ENCODE data around the gene LACTBL1.
"Not testable (repeated sequence)": the region's sequence is repeated elsewhere in the genome, so short reads cannot be mapped to it uniquely, and the experiment has no call there.

LACTBL1 gene

DNA sequence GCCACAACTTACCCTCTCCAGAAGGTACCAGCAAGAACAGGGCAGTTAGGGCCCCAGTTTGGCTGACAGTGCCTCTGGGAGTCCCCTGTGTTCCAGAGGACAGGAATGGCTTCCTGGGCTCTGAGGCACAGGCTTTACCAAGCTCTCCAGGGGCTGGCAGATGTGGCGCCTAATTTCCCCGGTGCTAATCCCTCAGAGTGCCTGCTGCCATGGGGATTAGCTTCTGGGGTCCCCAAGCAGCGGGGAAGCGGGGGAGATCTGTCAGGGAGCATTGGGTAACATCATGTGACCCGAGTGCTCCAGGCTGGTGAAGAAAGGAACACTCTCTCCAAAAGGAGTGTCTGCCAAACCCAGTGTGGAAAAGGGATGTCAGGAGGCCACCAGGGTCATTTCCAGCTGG lies at the start of gene LACTBL1:
LACTBL1 (minus strand) TSS at position 107 of the 400 bp plus-strand sequence. CDS start 550 bp downstream, outside the sequence.
- no peak for DNase-seq

- DNase-seq: no peak
Measured at GRCh38 chr1:23021834-23022233, 49.2 kb upstream of the LACTBL1 start.

- peak; percentile 29 for DNase-seq
Measured at GRCh38 chr1:23020706-23021405, 48.2 kb upstream of the LACTBL1 start.

GRCh38 chr1:23019863-23020625 lies 47.4 kb upstream of the LACTBL1 start:
- DNase-seq: peak; percentile 45

DNA sequence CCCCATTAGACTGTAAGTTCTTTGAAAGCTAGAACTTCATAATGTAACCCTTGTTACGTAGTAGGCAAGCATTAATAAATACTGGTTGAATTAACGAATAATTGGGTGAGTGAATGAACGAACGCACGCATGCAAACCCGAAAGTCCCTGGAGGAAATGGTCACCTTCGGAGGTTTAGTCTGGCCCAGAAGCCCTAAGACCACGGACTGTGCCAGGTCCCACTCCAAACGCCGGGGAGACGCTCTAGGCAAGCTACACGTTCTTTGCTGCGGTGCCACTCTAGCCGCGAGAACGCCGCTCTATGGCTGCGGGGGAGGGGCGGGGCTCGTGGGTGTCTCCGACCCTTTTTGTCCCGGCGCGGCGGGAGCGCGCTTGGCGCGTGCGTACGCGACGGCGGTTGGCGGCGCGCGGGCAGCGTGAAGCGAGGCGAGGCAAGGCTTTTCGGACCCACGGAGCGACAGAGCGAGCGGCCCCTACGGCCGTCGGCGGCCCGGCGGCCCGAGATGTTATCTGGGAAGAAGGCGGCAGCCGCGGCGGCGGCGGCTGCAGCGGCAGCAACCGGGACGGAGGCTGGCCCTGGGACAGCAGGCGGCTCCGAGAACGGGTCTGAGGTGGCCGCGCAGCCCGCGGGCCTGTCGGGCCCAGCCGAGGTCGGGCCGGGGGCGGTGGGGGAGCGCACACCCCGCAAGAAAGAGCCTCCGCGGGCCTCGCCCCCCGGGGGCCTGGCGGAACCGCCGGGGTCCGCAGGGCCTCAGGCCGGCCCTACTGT lies 46.6 kb upstream of the LACTBL1 start, which contains the start of gene KDM1A:
KDM1A (plus strand) TSS at position 375 of the 769 bp plus-strand sequence; CDS start at position 504, 129 bp downstream.
- peak; percentile 98 for DNase-seq

DNA sequence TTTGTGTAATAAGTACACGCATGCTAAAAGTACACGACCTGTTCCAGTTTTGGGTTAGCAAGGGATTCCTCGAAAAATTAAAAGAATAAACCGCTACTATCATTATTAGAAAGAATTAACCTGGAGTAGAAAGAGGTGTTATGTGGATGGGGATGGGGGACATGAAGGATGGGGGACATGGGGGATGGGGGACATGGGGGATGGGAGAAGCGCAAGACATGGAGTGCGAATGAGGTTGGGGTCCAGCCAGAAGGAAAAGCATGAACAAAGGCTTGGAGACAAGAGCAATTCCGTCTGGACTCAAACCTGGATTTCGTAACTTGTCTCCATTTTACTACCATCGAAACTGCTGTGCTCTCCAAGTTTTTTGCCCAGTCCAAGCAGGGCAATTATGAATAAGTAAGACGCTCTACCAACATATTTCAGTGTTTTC lies 46.0 kb upstream of the LACTBL1 start:
- no peak for DNase-seq

- no peak for DNase-seq
Measured at GRCh38 chr1:23013657-23014056, 41.0 kb upstream of the LACTBL1 start.

DNA sequence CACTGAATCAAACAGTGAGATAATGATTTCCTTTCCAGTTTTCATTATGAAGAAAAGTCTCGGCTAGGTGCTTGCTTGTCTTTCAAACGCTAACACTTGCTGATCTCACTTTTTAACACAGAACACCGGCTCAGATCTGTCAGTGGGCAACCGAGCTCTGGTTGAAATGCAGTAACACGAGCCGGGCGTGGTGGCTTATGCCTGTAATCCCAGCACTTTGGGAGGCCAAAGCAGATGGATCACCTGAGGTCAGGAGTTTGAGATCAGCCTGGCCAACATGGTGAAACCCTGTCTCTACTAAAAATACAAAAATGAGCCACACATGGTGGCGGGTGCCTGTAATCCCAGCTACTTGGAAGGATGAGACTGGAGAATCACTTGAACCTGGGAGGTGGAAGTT lies 37.4 kb upstream of the LACTBL1 start:
- DNase-seq: not testable (repeated sequence)

DNA sequence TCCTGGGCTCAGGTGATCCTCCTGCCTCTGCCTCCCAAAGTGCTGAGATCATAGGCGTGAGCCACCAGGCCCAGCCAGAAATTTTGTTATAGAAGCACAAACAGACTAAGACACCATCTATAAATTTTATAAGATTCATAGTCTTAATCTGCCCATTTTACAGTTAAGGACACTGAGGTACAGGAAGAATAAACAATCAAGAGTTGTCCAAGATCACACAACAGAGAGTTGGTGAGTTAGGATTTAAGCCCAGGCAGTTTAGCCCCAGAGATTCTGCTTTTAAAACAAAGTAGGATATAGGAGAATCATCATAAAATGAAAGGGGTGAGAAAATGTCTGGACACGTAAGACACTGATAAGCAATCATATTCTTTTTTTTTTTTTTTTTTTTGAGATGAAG lies 36.2 kb upstream of the LACTBL1 start:
- DNase-seq: no peak

DNA sequence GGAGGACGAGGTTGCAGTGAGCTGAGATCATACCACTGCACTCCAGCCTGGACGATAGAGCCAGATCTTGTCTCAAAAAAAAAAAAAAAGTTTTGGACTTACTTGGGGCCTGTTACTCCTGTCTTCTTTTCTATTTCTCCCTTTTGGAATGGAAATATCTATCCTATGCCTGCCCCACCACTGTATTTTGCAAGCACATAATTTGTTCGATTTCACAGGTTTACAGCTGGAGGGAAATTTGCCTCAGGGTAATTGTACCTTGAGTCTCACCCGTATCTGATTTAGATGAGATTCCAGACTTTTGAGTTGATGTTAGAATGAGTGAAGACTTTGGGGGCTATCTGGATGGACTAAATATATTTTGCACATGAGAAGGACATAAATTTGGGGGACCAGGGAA lies 34.4 kb upstream of the LACTBL1 start:
- DNase-seq: no peak

DNA sequence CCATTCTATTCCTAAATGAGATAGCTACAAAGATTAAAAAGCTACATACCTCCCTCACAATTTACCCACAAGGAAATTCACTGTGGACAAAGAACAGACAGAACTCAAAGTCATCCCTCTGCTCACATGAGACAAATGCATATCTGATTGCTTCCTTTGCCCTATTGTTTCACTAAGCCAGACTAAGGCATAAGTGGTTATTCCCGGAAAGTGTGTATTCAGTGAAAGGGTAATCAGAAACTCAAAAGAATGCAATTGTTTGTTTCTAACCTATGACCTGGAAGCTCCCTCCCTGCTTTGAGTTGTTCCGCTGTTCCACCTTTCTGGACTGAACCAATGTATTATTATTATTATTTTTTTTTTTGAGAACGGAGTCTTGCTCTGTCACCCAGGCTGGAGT lies 32.1 kb upstream of the LACTBL1 start:
- not testable (repeated sequence) for DNase-seq

DNA sequence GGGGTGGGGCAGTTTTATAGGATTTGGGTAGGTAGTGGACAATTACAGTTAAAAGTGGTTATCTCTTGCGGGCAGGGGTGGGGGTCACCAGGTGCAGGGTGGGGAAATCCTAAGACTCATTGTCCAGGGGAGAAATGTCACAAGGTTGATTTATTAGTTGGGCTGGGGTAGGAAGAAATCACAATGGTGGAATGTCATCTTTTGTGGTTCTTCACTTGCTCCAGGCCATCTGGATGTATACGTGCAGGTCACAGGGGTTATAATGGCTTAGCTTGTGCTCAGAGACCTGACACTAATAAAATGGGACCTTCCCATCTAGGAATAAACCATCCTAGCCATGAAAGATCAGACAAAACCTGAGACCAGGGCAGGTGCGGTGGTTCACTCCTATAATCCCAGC lies 31.4 kb upstream of the LACTBL1 start:
- no peak for DNase-seq

- DNase-seq: not testable (repeated sequence)
Measured at GRCh38 chr1:23002218-23002617, 29.6 kb upstream of the LACTBL1 start.

DNA sequence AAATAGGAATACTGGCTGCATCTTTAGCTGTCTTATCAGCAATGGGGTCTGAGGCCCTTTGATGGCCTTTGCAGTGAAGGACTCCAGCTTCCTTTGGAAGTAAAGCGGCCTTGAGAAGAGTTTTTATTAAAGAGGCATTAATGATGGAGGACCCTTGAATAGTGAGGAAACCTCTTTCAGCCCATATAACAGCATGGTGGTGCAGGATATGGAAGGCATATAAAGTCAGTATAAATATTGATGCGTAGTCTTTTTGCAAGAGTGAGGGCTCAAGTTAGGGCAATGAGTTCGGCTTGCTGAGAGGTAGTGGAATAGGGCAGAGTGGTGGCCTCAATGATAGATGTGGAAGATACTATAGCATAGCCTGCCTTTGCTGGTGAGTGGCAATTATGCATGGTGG lies 27.5 kb upstream of the LACTBL1 start:
- not testable (repeated sequence) for DNase-seq

GRCh38 chr1:22997528-22997927 lies 24.9 kb upstream of the LACTBL1 start:
- DNase-seq: not testable (repeated sequence)

DNA sequence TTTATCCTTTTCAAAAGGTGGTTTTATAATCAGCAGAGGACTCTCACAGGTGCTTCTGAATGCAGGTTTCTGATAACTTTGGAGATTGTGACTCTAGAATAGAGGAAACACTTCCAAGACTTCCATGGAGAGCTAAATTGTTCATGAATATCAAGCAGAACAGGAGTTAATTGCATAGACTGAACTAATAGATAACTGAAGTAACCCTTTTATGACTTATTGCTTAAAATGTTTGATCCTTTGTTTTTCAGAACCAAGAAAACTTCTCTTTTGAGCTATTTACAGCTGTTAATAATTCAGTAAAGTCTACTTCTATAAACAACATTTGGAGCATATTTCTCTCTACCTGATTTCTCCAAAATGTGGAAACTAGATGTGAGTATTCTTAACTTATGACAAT lies 23.1 kb upstream of the LACTBL1 start:
- no peak for DNase-seq

- DNase-seq: not testable (repeated sequence)
Measured at GRCh38 chr1:22993220-22993795, 20.6 kb upstream of the LACTBL1 start.

DNA sequence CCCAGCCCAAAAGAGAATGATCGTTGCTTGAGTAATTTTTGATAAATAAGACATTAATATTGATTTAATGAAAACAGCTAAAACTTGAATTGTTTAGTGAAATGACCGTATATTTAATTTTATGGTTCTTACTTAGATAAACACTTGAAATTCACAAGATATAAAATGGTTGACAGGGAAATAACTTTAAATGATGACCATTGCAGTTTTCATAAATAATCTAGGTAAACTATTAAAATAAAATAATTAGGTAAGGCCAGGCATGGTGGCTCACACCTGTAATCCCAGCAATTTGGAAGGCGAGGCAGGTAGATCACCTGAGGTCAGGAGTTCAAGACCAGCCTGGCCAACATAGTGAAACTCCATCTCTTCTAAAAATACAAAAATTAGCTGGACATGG lies 19.7 kb upstream of the LACTBL1 start:
- not testable (repeated sequence) for DNase-seq

DNA sequence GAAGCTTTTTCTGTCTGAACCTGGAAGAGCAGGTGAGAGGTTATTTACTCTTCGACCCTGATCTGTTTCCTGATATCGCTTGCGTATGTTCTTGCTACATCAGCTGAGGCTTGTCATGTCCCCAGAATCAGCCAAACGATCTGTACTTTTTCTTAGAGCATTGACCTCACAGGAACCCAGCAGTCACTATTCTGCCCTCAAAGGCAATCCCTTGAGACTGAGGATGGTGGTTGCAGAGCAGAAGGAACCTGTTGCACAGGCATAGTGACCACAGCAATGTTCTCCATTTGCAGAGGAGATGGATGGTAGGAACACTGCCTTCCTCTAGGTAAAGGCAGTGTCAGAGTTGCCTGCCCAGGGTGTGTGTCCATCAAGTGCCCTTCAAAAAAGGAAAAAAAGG lies 11.3 kb upstream of the LACTBL1 start:
- DNase-seq: no peak

GRCh38 chr1:22980471-22980790 lies 7.8 kb upstream of the LACTBL1 start:
- not testable (repeated sequence) for DNase-seq

DNA sequence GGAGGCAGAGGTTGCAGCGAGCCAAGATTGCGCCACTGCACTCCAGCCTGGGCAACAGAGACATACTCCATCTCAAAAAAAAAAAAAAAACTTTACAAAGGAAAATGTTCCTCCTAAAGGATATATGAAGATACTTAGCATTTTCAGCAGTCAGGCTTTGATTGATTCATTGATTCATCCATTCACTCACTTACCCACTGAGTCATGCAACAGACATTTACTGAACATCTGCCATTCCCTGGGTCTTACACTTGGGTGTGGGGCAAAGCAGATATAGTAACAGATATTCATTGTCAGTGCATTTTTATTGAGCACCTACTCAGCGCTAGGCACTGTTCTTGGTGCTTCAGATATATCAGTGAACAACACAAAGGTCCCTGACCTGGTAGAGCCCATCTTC lies 5.6 kb upstream of the LACTBL1 start:
- DNase-seq: peak; percentile 76

DNA sequence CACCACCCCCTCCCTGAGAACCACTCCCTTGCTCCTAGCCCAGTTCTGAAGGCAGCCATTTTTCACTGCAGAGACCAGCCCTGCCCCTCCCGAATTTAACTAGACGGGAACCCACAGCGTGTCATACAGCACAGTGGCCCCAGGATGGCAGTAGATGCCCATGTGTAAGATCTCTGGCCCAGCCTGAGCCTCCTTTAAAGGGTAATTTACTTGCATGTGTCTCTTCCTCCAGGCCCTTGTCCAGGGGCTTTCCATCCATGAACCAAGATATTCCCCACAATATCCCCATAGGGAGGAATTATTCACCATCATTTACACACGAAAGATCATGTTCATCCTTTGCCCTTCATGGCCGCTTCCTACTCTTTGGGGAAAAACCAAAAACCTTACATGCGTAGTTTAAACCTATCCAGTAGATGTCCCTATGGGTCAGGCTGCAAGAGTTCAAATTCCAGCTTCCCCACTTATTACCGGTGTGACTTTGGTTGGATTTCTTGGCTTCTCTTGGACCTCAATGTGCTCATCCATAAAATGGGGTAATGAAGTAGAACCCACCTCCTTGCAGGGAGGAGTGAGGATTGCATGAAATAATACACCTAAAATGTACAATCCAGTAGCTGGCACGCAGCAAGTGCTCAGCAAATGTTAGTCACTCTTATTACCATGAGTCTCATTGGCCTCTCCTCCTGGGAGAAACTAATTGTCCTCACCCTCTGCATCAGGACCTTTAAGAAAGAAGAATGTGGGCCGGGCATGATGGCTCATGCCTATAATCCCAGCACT lies 4.0 kb upstream of the LACTBL1 start:
- peak; percentile 88 for DNase-seq

Data from EL (cell line).